Subcutaneous adipose tissue (tissue), 4 donors: ENCODE results near the gene VSTM2L. TPM values are rescaled to one million over a fixed set of nuclear protein-coding genes. Genes with fewer than 3 reads are reported as not detected.

Experiments used
- total RNA-seq, 4 donors: library from RNA; depleted of rRNA; stranded (reverse); fragments of >200 nt; gene quantifications; one replicate each; pipeline ENCODE4 v1.1.0, GENCODE V29; 2016
- TF ChIP-seq, protein P1 (sequence below): fragments of 450-650 bp; IDR thresholded peaks from one replicate; pipeline ENCODE4 v1.5.1; 2016; ENCODE audit warnings: low read depth, mild to moderate bottlenecking, control low read depth, antibody characterized with exemption, moderate library complexity

Gene VSTM2L
- total RNA-seq, 4 donors from 2014 or later, result 1.1 to 1.9 TPM; not detected in 2

DNA sequence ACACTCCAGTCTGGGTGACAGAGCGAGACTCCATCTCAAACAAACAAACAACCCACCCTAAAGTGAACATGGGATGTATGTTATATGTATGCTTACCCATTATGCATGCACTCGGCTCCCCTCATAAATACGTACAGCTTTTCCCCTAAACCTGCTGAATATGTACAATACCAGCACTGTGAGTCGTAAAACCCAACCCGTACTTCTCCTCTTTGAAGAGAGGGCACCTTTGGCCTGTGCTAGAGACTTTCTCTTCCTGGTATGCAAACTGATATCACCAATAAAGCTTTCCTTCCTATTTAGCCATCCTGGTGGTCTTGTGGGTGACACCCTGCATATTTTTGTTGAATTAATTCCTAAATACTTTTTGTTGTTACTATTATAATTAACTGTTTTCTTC lies 51.3 kb downstream of the VSTM2L start:
- TF ChIP-seq, protein P1, sequence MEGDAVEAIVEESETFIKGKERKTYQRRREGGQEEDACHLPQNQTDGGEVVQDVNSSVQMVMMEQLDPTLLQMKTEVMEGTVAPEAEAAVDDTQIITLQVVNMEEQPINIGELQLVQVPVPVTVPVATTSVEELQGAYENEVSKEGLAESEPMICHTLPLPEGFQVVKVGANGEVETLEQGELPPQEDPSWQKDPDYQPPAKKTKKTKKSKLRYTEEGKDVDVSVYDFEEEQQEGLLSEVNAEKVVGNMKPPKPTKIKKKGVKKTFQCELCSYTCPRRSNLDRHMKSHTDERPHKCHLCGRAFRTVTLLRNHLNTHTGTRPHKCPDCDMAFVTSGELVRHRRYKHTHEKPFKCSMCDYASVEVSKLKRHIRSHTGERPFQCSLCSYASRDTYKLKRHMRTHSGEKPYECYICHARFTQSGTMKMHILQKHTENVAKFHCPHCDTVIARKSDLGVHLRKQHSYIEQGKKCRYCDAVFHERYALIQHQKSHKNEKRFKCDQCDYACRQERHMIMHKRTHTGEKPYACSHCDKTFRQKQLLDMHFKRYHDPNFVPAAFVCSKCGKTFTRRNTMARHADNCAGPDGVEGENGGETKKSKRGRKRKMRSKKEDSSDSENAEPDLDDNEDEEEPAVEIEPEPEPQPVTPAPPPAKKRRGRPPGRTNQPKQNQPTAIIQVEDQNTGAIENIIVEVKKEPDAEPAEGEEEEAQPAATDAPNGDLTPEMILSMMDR, result no peak

DNA sequence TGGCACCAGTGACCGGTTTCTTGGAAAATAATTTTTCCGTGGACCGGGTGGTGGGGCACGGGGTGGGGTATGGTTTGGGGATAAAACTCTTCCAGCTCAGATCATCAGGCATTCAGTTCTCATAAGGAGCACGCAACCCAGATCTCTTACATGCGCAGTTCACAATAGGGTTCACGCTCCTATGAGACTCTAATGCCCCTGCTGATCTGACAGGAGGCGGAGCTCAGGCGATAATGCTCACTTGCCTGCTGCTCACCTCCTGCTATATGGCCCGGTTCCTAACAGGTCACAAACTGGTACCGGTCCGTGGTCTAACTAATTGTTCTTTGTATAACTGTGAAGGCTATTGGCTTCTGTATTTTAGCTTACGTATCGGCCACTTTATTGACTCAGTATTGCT lies 51.7 kb downstream of the VSTM2L start:
- TF ChIP-seq, protein P1, result no peak

DNA sequence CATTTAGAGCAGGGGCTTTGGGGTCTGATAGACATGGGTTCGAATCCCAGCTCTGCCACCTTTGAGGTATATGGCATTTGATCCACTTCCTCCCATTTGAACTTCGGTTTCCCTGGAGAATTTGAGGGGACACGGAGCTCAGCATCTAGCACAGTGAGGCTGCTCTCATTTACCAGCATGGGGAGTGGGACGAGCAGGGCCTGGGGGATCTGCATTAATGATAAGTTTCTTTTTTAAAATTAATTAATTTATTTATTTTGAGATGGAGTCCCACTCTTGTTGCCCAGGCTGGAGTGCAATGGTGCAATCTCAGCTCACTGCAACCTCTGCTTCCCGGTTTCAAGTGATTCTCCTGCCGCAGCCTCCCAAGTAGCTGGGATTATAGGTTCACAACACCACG lies 52.6 kb downstream of the VSTM2L start:
- TF ChIP-seq, protein P1, result no peak

DNA sequence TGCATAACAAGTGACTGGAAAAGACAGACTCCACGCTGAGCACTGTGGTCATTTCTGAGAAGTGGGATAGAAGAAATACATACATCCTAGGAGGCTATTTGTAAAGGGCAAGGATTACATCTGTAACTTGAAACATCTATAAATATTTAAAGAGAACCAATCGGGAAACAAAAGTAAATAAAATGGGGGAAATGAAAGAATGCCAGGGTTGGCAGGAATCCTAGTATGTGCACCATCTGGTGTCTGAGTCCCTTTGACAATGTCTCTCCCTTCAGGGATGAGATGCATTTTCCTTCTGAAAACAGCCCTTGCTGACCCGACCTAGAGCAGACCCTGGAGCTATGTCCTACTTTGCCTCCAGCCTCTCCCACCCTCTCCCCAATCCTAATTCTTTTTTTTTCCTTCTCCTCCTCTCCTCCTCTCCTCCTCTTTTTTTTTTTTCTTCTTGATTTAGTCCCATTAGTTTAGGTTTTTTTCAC lies 53.2 kb downstream of the VSTM2L start:
- TF ChIP-seq, protein P1, result no peak

DNA sequence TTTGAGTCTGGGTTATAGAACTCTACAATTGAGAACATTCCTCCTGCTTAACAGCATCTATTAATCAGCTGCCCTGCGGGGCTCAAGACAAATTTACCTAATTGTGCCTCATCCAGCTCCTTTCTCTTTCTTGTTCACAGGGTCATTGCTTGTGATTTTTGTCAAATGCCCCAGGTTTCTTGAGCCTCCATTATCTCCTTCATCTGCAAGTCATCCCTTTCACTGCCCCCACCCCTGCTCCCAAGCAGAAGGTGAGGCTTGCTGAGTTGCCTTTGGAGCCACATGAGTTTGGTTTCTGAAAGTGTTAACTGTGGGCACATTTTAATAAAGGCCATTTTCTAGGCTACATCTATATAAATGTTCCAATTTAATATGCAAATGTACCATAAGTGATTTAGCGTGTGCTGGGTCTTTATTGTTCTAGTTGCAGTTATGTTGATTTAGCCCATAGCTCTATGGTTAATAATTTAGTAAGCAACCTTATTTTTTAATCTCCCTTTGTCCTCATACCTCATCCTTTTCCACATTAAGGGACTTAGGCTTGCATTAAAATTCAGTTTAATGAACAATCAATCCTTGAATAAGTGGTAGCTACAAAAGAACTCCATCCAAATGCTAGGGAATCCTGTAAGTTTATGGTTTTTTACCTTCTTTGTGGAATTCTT lies 56.1 kb downstream of the VSTM2L start:
- TF ChIP-seq, protein P1, result no peak

DNA sequence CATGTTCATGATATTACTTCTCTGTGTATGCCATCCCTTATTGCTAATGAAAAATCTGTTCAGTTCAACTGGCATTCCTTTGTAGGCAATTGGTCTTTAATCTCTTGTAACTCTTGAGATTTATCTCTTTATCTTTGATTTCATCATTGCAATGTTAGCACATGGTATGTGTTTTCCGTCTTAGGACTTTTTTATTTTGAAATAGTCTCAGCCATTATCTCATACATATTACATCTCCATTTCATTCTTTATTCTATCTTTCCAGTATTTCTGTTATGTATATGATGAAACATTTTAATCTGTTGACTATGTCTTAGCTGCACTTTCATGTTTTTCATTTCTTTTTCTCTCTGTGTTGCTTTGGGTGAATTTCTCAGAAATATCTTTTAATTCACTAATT lies 58.1 kb downstream of the VSTM2L start:
- TF ChIP-seq, protein P1, result no peak

DNA sequence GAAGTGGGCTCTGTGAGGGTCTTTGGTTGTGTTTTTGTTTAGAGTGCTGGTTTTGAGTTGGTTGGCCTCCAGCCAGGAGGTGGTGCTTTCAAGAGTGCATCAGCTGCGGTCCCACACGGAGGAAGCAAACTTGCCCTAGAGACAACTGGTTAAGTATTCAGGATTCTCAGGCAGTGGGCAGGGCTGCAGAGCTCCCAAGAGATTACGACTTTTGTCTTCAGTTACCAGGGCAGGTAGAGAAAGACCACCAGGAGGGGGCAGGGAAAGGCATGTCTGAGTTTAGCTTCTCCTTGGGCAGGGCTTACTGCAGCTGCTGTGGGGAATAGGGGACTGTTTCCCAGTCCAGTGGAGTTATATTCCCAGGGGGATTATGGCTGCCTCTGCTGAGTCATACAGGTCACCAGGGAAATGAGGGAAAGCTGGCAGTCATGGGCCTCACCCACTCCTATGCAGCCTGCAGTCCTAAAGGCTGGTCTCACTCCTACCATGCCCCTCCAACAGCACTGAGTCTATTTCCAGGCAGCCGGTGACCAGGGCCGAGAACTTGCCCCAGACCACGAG lies 66.0 kb downstream of the VSTM2L start:
- TF ChIP-seq, protein P1, result no peak
